Activated CD4-positive, alpha-beta T cell treated with anti-CD3 and anti-CD28 coated beads for 48 hours (primary cell): ENCODE measurements around the gene ARL4D.

Experiments
- DNase-seq: peaks from one replicate; pipeline ENCODE4 v3.0.0-alpha.2; 2020

ARL4D gene

DNA sequence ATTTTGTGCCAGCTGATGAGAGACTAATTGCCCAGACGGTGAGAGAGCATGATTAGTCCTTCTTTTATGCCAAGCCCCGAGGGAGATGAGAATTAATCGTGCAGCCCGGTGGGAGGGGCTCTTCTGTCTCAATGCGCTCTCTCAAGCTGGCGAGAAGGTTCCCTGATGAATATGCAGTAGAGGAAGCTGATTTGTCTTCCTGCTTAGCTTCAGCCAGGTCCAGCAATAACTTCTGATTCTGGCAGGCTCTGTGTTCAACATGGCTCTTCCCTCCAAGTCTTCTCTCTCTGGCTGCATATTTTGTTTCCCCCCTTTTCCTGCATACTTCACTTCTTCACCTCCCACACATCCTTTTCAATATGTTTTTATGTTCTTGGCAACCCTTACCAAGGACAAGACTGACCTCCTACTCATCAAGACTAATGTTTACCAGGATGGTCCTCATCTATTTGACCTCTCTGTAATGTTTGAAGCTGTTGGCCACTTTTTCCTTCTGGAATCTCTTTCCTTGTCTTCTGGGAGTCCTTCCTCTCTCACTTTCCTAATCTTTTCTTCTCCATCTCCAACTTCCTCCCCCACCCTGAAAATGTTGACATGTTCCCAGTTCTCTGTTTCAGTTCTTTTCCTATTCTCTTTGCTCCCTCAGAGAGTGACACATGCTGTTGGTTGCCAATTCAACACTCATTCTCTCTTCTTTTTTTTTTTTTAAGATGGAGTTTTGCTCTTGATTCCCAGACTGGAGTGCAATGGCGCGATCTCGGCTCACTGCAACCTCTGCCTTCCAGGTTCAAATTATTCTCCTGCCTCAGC, 33.1 kb downstream of the ARL4D start:
- DNase-seq = no peak

GRCh38 chr17:43434902-43435319, 36.1 kb downstream of the ARL4D start:
- no peak for DNase-seq

DNA sequence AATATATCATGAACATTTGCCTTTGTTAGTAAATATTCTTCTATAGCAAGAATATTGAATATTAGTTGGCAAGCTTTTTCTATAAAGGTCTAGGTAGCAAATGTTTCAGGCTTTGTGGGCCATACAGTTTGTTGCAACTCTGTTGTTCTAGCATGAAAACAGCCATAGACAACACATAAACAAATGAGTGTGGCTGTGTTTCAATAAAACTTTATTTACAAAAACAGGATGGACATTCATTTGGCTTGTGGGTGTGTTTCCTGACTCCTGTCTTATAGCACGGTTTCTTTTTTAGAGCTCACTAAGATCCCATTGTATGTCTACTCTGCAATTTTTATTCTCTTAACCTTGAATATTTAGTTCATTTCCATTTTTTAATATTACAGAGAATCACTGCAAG, 39.0 kb downstream of the ARL4D start:
- no peak for DNase-seq

- no peak for DNase-seq
These were observed 39.8 kb downstream of the ARL4D start for GRCh38 chr17:43438626-43439025.

DNA sequence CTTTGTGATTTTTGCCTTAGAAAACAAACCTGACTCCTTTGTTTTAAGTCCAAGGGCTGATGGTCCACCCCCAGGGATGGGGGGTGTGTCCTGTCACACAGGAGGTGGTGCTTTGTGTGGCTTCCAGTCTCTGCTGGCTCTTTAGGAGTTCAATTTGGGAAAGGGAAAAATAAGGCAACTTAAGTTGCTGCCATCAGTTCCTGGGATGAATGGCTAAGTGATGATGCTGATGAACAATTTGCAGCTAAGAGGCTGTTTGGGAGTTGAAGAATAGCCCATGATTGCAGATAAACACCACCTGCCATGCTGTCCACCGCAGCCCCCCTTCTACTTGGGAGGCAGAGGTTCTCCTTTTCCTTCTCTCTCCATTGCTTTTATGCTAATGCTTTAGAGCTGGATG, 40.2 kb downstream of the ARL4D start:
- DNase-seq = no peak

- DNase-seq = no peak
These were observed 43.9 kb downstream of the ARL4D start for GRCh38 chr17:43442711-43443110.

DNA sequence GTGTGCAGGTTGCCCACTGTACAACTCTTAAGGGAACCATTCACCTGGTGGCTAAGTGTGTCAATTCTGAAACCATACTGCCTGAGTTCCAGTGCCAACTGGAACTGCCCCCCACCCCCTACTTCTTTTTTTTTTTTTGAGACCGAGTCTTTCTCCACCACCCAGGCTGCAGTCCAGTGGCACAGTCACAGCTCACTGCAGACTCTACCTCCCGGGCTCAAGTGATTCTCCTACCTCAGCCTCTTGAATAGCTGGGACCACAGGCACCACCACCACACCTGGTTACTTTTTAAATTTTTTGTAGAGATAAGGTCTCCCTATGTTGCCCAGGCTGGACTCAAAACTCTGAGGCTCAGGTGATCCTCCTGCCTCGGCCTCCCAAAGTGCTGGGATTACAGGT, 44.6 kb downstream of the ARL4D start:
- no peak for DNase-seq

DNA sequence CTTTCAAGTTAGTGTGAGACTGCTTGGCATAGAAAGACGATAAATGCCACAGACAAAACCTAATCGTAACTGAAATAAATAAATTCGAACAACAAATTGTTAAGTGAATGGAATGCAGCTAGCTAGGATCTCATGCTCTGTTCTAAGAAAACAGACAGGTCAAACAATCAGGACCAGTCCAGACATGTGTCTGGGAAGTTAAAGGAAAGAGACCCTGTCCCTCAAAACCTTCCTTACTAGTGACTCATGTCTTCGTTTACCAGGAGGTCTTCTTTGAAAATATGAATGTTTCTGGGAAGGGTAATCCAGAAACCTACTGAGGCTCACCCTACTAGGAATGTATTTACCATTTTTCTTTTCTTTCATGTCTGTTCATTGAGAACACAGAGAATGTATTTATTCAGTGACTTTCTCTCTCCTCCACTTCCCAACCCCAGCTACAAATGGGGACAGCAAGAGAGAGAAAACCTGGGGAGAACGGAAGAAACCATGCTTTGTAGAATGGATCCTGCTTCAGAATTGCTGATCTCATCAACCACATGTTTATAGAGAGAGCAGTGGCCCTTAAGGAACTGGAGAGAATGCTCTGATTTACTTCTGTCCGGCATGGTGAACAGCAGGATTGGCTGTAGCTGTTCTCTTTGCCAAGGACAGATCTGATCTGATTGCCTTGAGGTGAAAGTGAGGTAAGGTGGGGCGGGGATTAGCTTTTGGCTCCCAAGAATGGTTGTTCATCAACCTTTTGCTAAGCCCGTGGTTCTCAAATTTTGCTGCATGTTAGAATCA, 45.6 kb downstream of the ARL4D start:
- no peak for DNase-seq

- DNase-seq = no peak
These were observed 46.3 kb downstream of the ARL4D start for GRCh38 chr17:43445009-43445589.

DNA sequence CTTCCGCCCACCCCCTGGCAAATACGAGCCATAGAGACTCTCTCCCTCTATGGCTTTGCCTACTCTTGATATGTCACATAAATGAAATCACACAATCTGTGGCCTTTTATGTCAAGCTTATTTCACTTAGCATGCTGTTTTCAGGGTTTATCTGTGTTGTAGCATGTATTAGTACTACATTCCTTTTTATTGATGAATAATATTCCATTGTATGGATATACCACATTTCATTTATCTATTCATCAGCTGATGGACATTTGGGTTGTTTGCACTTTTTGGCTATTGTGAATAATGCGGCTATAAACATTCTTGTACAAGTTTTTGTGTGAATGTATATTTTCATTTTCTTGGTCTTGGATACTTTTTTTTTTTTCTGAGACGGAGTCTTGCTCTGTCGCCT, 48.0 kb downstream of the ARL4D start:
- DNase-seq = no peak

- no peak for DNase-seq
These were observed 50.1 kb downstream of the ARL4D start for GRCh38 chr17:43448720-43449469.

- DNase-seq = no peak
These were observed 50.9 kb downstream of the ARL4D start for GRCh38 chr17:43449470-43450248.
